ENCODE measurements around the gene ALK. TPM values are rescaled to one million over a fixed set of nuclear protein-coding genes. Genes with fewer than 3 reads are reported as not detected.

The ALK gene
- total RNA-seq, 1 donor from 2014 or later = 1.1 TPM

GRCh38 chr2:29227935-29228675, 693.3 kb downstream of the ALK start:
- TF ChIP-seq, protein P1, sequence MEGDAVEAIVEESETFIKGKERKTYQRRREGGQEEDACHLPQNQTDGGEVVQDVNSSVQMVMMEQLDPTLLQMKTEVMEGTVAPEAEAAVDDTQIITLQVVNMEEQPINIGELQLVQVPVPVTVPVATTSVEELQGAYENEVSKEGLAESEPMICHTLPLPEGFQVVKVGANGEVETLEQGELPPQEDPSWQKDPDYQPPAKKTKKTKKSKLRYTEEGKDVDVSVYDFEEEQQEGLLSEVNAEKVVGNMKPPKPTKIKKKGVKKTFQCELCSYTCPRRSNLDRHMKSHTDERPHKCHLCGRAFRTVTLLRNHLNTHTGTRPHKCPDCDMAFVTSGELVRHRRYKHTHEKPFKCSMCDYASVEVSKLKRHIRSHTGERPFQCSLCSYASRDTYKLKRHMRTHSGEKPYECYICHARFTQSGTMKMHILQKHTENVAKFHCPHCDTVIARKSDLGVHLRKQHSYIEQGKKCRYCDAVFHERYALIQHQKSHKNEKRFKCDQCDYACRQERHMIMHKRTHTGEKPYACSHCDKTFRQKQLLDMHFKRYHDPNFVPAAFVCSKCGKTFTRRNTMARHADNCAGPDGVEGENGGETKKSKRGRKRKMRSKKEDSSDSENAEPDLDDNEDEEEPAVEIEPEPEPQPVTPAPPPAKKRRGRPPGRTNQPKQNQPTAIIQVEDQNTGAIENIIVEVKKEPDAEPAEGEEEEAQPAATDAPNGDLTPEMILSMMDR (IDR thresholded peaks at IDR 0.05) = no peak
- no peak overlapping the region for H3K27ac ChIP-seq
- intact Hi-C loops (cut with DNase I) = no loop called here
- no peak overlapping the region for H3K4me3 ChIP-seq
- no peak for DNase-seq
- no peak for ATAC-seq
- no peaks in the 10 kb centered on the region for H3K36me3 ChIP-seq
- H3K9me3 ChIP-seq = no peaks in the 10 kb centered on the region
- H3K27me3 ChIP-seq (ENCODE audit: low read depth) = peaks cover 15% of the 10 kb centered on the region
- H3K4me1 ChIP-seq = peaks cover 6% of the 10 kb centered on the region

DNA sequence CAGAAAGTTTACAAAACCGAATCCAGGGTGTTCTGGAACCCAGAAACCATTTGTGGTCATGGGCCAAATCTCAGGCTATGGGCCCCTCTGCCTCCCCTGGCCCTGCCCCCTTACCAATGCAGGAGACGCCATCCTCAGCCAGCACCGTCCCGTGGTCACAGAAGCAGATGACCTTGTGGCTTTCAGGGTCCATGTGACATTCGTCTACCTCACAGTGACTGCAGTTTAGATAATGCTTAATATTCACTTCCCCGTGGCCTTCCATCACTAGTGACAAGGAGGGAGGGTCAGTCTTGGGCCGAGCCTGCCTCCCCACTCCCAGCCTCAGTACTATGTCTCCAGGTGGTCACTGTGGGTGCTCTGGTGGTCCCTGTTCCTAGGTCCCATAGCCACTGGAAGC, 694.6 kb downstream of the ALK start:
- peaks cover 15% of the 10 kb centered on the region for H3K27me3 ChIP-seq (ENCODE audit: low read depth)
- H3K4me3 ChIP-seq = no peak overlapping the region
- intact Hi-C loops (cut with DNase I) = no loop called here
- no peak overlapping the region for H3K27ac ChIP-seq
- no peak for DNase-seq
- peaks cover 6% of the 10 kb centered on the region for H3K4me1 ChIP-seq
- no peaks in the 10 kb centered on the region for H3K36me3 ChIP-seq
- TF ChIP-seq, protein P1 (IDR thresholded peaks at IDR 0.05) = no peak
- no peak for ATAC-seq
- no peaks in the 10 kb centered on the region for H3K9me3 ChIP-seq

DNA sequence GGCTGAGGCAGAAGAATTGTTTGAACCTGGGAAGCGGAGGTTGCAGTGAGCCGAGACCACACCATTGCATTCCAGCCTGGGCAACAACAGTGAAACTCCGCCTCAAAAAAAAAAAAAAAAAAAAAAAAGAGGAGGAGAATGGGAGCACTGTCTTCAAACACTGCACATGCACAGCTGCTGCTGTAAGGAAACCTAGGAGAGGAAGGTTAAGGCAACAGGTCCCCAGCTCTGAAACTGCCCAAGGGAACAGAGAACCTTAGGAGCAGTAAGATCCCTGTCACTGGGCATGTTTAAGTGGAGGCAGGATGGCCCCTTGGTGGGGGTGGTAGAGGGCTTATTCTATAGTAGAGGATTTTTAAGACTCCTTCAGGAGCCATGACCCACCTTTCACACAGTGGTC, 695.0 kb downstream of the ALK start:
- ATAC-seq (no peak), DNase-seq (no peak)
- Histone ChIP-seq H3K27ac (no peak overlapping the region), H3K27me3 (ENCODE audit: low read depth) (peaks cover 15% of the 10 kb centered on the region), H3K4me3 (no peak overlapping the region), H3K9me3 (no peaks in the 10 kb centered on the region), H3K4me1 (peaks cover 6% of the 10 kb centered on the region), H3K36me3 (no peaks in the 10 kb centered on the region)
- TF ChIP-seq, protein P1 (IDR thresholded peaks at IDR 0.05) = no peak
- intact Hi-C loops (cut with DNase I) = no loop called here

DNA sequence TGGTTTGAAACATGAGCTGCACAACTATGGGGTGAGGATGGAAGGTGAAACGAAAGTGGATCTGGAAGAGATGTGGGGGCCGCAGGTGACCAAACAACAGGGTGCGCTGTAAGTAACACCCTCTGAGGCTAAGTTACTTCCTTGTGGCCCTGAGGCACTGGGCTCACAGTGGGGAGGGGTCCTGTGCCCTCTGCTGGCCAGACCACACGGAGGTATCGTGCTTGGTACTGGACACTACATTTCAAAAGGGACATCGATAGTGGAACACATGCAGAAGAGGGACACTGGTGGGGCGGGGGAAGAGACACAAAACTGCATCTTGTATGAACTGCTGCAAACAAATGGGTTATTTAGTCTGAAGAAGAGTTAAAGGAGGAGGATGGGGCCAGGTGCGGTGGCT, 695.6 kb downstream of the ALK start:
- H3K27ac ChIP-seq = no peak overlapping the region
- intact Hi-C loops (cut with DNase I) = no loop called here
- DNase-seq = no peak
- H3K4me1 ChIP-seq = peaks cover 6% of the 10 kb centered on the region
- no peaks in the 10 kb centered on the region for H3K9me3 ChIP-seq
- no peaks in the 10 kb centered on the region for H3K36me3 ChIP-seq
- TF ChIP-seq, protein P1 (IDR thresholded peaks at IDR 0.05) = no peak
- peaks cover 15% of the 10 kb centered on the region for H3K27me3 ChIP-seq (ENCODE audit: low read depth)
- no peak overlapping the region for H3K4me3 ChIP-seq
- ATAC-seq = no peak

GRCh38 chr2:29224693-29225551, 696.5 kb downstream of the ALK start:
- no peak overlapping the region for H3K4me3 ChIP-seq
- no peak for DNase-seq

More at GRCh38 chr2:29224693-29225551, 696.5 kb downstream of the ALK start:
- no peak overlapping the region for H3K27ac ChIP-seq
- H3K4me1 ChIP-seq = peaks cover 6% of the 10 kb centered on the region
- H3K27me3 ChIP-seq (ENCODE audit: low read depth) = peaks cover 15% of the 10 kb centered on the region
- no peaks in the 10 kb centered on the region for H3K36me3 ChIP-seq
- intact Hi-C loops (cut with DNase I) = no loop called here
- TF ChIP-seq, protein P1 (IDR thresholded peaks at IDR 0.05) = no peak
- H3K9me3 ChIP-seq = no peaks in the 10 kb centered on the region
- no peak for ATAC-seq
